ENCODE results near the gene C6orf15.

- TF ChIP-seq, protein P1, sequence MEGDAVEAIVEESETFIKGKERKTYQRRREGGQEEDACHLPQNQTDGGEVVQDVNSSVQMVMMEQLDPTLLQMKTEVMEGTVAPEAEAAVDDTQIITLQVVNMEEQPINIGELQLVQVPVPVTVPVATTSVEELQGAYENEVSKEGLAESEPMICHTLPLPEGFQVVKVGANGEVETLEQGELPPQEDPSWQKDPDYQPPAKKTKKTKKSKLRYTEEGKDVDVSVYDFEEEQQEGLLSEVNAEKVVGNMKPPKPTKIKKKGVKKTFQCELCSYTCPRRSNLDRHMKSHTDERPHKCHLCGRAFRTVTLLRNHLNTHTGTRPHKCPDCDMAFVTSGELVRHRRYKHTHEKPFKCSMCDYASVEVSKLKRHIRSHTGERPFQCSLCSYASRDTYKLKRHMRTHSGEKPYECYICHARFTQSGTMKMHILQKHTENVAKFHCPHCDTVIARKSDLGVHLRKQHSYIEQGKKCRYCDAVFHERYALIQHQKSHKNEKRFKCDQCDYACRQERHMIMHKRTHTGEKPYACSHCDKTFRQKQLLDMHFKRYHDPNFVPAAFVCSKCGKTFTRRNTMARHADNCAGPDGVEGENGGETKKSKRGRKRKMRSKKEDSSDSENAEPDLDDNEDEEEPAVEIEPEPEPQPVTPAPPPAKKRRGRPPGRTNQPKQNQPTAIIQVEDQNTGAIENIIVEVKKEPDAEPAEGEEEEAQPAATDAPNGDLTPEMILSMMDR (IDR thresholded peaks at IDR 0.05; ENCODE audit: poor library complexity, severe bottlenecking), result peak; percentile 91
- TF ChIP-seq, protein P2, sequence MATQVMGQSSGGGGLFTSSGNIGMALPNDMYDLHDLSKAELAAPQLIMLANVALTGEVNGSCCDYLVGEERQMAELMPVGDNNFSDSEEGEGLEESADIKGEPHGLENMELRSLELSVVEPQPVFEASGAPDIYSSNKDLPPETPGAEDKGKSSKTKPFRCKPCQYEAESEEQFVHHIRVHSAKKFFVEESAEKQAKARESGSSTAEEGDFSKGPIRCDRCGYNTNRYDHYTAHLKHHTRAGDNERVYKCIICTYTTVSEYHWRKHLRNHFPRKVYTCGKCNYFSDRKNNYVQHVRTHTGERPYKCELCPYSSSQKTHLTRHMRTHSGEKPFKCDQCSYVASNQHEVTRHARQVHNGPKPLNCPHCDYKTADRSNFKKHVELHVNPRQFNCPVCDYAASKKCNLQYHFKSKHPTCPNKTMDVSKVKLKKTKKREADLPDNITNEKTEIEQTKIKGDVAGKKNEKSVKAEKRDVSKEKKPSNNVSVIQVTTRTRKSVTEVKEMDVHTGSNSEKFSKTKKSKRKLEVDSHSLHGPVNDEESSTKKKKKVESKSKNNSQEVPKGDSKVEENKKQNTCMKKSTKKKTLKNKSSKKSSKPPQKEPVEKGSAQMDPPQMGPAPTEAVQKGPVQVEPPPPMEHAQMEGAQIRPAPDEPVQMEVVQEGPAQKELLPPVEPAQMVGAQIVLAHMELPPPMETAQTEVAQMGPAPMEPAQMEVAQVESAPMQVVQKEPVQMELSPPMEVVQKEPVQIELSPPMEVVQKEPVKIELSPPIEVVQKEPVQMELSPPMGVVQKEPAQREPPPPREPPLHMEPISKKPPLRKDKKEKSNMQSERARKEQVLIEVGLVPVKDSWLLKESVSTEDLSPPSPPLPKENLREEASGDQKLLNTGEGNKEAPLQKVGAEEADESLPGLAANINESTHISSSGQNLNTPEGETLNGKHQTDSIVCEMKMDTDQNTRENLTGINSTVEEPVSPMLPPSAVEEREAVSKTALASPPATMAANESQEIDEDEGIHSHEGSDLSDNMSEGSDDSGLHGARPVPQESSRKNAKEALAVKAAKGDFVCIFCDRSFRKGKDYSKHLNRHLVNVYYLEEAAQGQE (IDR thresholded peaks at IDR 0.05; ENCODE audit: borderline replicate concordance), result no peak
- TF ChIP-seq POLR2AphosphoS5 (IDR thresholded peaks at IDR 0.05) (no peak), EP300 (conservative IDR thresholded peaks at IDR 0.05; ENCODE audit: poor library complexity, severe bottlenecking) (no peak), RAD21 (conservative IDR thresholded peaks at IDR 0.05) (peak; percentile 92), EZH2 (IDR thresholded peaks at IDR 0.05; ENCODE audit: borderline replicate concordance, insufficient read depth, low read length, poor library complexity, severe bottlenecking) (no peak), MXI1 (conservative IDR thresholded peaks at IDR 0.05; ENCODE audit: poor library complexity, severe bottlenecking) (peak; percentile 55)
Measured at GRCh38 chr6:31070711-31071197, 41.6 kb downstream of the C6orf15 start.
